Measurements from ENCODE around the gene HOXD4.

DNA sequence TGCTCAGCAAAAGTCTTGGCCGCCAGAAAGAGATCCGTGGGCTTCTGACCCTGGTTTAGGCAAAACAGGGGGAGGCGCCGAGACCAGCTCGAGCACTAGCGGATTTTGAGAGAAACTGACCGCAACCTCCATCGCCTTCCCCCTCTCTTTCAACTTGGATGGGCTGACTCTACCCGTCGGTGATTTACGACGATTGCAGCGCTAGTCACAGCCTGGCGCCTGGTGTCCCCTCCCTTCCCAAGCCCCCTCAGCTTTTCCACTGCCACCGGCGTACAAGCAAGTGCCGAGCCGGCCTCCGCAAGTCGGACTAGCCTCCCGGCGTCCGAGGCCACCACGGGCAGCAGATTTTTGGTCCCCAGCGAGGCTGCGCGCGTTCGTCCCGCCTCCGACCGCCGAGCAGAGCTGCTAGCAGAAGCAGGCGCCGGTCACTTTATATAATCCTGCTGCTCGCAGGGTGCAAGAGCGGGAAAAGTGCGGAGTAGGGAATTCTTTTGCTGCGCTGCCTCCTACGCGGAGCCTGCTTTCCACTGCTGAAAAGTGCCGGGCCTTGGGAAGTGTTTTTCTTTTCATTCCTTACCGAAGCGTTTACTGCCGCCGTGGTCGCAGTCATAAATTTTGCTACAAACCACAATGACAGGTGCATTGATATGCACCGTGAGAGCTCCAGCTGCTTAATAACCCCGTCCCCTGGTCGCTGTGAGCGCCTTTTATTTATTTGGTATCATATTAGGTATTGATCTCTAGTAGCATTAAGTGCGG is 13.4 kb downstream of the HOXD4 start:
- TF ChIP-seq, protein P1, sequence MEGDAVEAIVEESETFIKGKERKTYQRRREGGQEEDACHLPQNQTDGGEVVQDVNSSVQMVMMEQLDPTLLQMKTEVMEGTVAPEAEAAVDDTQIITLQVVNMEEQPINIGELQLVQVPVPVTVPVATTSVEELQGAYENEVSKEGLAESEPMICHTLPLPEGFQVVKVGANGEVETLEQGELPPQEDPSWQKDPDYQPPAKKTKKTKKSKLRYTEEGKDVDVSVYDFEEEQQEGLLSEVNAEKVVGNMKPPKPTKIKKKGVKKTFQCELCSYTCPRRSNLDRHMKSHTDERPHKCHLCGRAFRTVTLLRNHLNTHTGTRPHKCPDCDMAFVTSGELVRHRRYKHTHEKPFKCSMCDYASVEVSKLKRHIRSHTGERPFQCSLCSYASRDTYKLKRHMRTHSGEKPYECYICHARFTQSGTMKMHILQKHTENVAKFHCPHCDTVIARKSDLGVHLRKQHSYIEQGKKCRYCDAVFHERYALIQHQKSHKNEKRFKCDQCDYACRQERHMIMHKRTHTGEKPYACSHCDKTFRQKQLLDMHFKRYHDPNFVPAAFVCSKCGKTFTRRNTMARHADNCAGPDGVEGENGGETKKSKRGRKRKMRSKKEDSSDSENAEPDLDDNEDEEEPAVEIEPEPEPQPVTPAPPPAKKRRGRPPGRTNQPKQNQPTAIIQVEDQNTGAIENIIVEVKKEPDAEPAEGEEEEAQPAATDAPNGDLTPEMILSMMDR (IDR thresholded peaks at IDR 0.05 in 2 of 3, conservative IDR thresholded peaks at IDR 0.05 in 1 of 3; ENCODE audit: borderline replicate concordance in 1 of 3, insufficient read depth in 1 of 3, low read depth in 2 of 3, low read length in 2 of 3), result no peak
- no peak for TF ChIP-seq SP1 (IDR thresholded peaks at IDR 0.05; ENCODE audit: low read depth)
- TF ChIP-seq ZNF274 (IDR thresholded peaks at IDR 0.05; ENCODE audit: low read depth, low read length), result no peak
